ENCODE results near the gene DOK6.

The DOK6 gene

GRCh38 chr18:69539404-69539803 lies 138.7 kb downstream of the DOK6 start:
- no peak for DNase-seq (ENCODE audit: low read depth in 2 of 2)

GRCh38 chr18:69556228-69556627 lies 155.5 kb downstream of the DOK6 start:
- no peak for DNase-seq (ENCODE audit: low read depth in 2 of 2)

GRCh38 chr18:69557282-69557681 lies 156.6 kb downstream of the DOK6 start:
- DNase-seq (ENCODE audit: low read depth in 2 of 2), result no peak

- DNase-seq (ENCODE audit: low read depth in 2 of 2), result no peak
Observed at GRCh38 chr18:69558052-69558451, 157.4 kb downstream of the DOK6 start.

- no peak for DNase-seq (ENCODE audit: low read depth in 2 of 2)
Observed at GRCh38 chr18:69559604-69560003, 158.9 kb downstream of the DOK6 start.

- DNase-seq (ENCODE audit: low read depth in 2 of 2), result no peak
Observed at GRCh38 chr18:69564602-69565001, 163.9 kb downstream of the DOK6 start.

- DNase-seq (ENCODE audit: low read depth in 2 of 2), result no peak
Observed at GRCh38 chr18:69567813-69568488, 167.3 kb downstream of the DOK6 start.

- DNase-seq (ENCODE audit: low read depth in 2 of 2), result no peak
Observed at GRCh38 chr18:69569133-69569532, 168.4 kb downstream of the DOK6 start.

- no peak for DNase-seq (ENCODE audit: low read depth in 2 of 2)
Observed at GRCh38 chr18:69574401-69574800, 173.7 kb downstream of the DOK6 start.

GRCh38 chr18:69580107-69580506 lies 179.4 kb downstream of the DOK6 start:
- DNase-seq (ENCODE audit: low read depth in 2 of 2), result no peak

GRCh38 chr18:69584429-69584828 lies 183.7 kb downstream of the DOK6 start:
- no peak for DNase-seq (ENCODE audit: low read depth in 2 of 2)

- DNase-seq (ENCODE audit: low read depth in 2 of 2), result no peak
Observed at GRCh38 chr18:69585696-69586095, 185.0 kb downstream of the DOK6 start.

GRCh38 chr18:69586537-69586936 lies 185.8 kb downstream of the DOK6 start:
- no peak for DNase-seq (ENCODE audit: low read depth in 2 of 2)

- DNase-seq (ENCODE audit: low read depth in 2 of 2), result no peak
Observed at GRCh38 chr18:69588301-69588700, 187.6 kb downstream of the DOK6 start.

GRCh38 chr18:69590150-69590549 lies 189.5 kb downstream of the DOK6 start:
- DNase-seq (ENCODE audit: low read depth in 2 of 2), result no peak

- DNase-seq (ENCODE audit: low read depth in 2 of 2), result no peak
Observed at GRCh38 chr18:69596345-69596744, 195.7 kb downstream of the DOK6 start.

- DNase-seq (ENCODE audit: low read depth in 2 of 2), result no peak
Observed at GRCh38 chr18:69597561-69597960, 196.9 kb downstream of the DOK6 start.

- no peak for DNase-seq (ENCODE audit: low read depth in 2 of 2)
Observed at GRCh38 chr18:69599377-69599776, 198.7 kb downstream of the DOK6 start.

GRCh38 chr18:69612242-69612641 lies 211.6 kb downstream of the DOK6 start:
- DNase-seq (ENCODE audit: low read depth in 2 of 2), result no peak

GRCh38 chr18:69616114-69616513 lies 215.4 kb downstream of the DOK6 start:
- no peak for DNase-seq (ENCODE audit: low read depth in 2 of 2)

- DNase-seq (ENCODE audit: low read depth in 2 of 2), result no peak
Observed at GRCh38 chr18:69617408-69617807, 216.7 kb downstream of the DOK6 start.

GRCh38 chr18:69617888-69618287 lies 217.2 kb downstream of the DOK6 start:
- DNase-seq (ENCODE audit: low read depth in 2 of 2), result no peak

- DNase-seq (ENCODE audit: low read depth in 2 of 2), result no peak
Observed at GRCh38 chr18:69622184-69622583, 221.5 kb downstream of the DOK6 start.

GRCh38 chr18:69622961-69623360 lies 222.3 kb downstream of the DOK6 start:
- DNase-seq (ENCODE audit: low read depth in 2 of 2), result no peak
